ENCODE results near the gene IGSF6. TPM values are rescaled to one million over a fixed set of nuclear protein-coding genes. Genes with fewer than 3 reads are reported as not detected.
A peak's percentile ranks its signal among the peaks of the same experiment; 100 is the strongest.

Gene IGSF6
- total and polyA plus RNA-seq, 2 of the 4 experiments (the other 2 are of a cell fraction): not detected

- Histone ChIP-seq H3K27ac (ENCODE audit: insufficient read depth, low read length) (no peak overlapping the region), H3K36me3 (ENCODE audit: control insufficient read depth, insufficient read depth, low read length) (no peaks in the 10 kb centered on the region), H4K91ac (ENCODE audit: insufficient read depth, low read depth, low read length) (no peak overlapping the region), H3K9ac (ENCODE audit: low read depth, low read length) (no peak overlapping the region), H4K5ac (ENCODE audit: low read depth, low read length) (no peak overlapping the region), H2AFZ (replicated peaks; ENCODE audit: low read length, poor library complexity) (no peak overlapping the region), H3K56ac (ENCODE audit: extremely low read depth, insufficient read depth, low read length) (no peak overlapping the region), H2BK120ac (ENCODE audit: low read depth, low read length) (no peak overlapping the region), H3K18ac (ENCODE audit: low read depth, low read length) (no peak overlapping the region), H3K14ac (replicated peaks; ENCODE audit: low read depth, low read length) (no peak overlapping the region), H4K20me1 (ENCODE audit: insufficient read depth, low read length) (peaks cover 58% of the 10 kb centered on the region), H2BK20ac (ENCODE audit: low read depth, low read length) (no peak overlapping the region), H3K4ac (ENCODE audit: low read depth, low read length) (no peak overlapping the region), H2AK5ac (ENCODE audit: low read depth, low read length) (no peak overlapping the region), H3K4me2 (ENCODE audit: low read depth, low read length) (peak overlapping the region; percentile 34), H3K9me1 (ENCODE audit: insufficient read depth, low read length) (peaks cover 4% of the 10 kb centered on the region; the same call in 1 of the 2 replicates), H3K23ac (ENCODE audit: low read depth, low read length) (peak overlapping the region; percentile 10; the same call in 1 of the 2 replicates), H2BK15ac (ENCODE audit: low read depth, low read length) (no peak overlapping the region), H3K9me3 (ENCODE audit: control insufficient read depth, insufficient read depth, low read length) (no peaks in the 10 kb centered on the region), H3K4me3 (ENCODE audit: insufficient read depth, low read depth, low read length) (no peak overlapping the region), H4K8ac (ENCODE audit: low read depth in 2 of 2, low read length in 2 of 2) (no peak overlapping the region), H2AK9ac (replicated peaks; ENCODE audit: low read depth, low read length, poor library complexity) (no peak overlapping the region), H3K79me1 (ENCODE audit: low read depth in 1 of 2, low read length in 2 of 2) (peaks cover 21 to 64% of the 10 kb centered on the region in 2 experiments; a peak in 3 of 4 replicates), H3K27me3 (ENCODE audit: control insufficient read depth, insufficient read depth, low read length) (no peaks in the 10 kb centered on the region), H2BK5ac (ENCODE audit: low read depth, low read length, poor library complexity, severe bottlenecking) (no peak overlapping the region), H3K4me1 (ENCODE audit: control insufficient read depth, insufficient read depth, low read length) (no peaks in the 10 kb centered on the region; the same call in 1 of the 2 replicates)
- WGBS, 2 experiments (ENCODE audit: extremely low coverage in 2 of 2, insufficient read length in 1 of 2): no CpG with 5 or more reads among the region's 3 CpGs
- ChIA-PET CTCF (interaction anchor here (0.8 kb wide), 1 partner anchor 13 kb away, joined by 3 read pairs; no protein-coding TSS in a partner anchor), POLR2A (ENCODE audit: unreplicated experiment) (no interaction called here)
- DNase-seq (peak; percentile 54), ATAC-seq (ENCODE audit: low read depth) (no peak)
- BruUV-seq (replicated peaks): no TSS peak
- TF ChIP-seq MXI1 (IDR thresholded peaks at IDR 0.05; ENCODE audit: borderline replicate concordance, low read depth, low read length) (no peak), NFE2L2 (IDR thresholded peaks at IDR 0.05; ENCODE audit: low read depth, low read length) (no peak), MAFK (IDR thresholded peaks at IDR 0.05; ENCODE audit: low read depth, low read length) (no peak), CHD1 (IDR thresholded peaks at IDR 0.05; ENCODE audit: low read depth, low read length) (no peak), SMC3 (IDR thresholded peaks at IDR 0.05; ENCODE audit: low read depth, low read length) (no peak), BHLHE40 (IDR thresholded peaks at IDR 0.05; ENCODE audit: low read depth, low read length) (no peak), ELK1 (IDR thresholded peaks at IDR 0.05; ENCODE audit: borderline replicate concordance, low read depth, low read length) (no peak), MAZ (IDR thresholded peaks at IDR 0.05; ENCODE audit: borderline replicate concordance, low read depth, low read length) (no peak), RCOR1 (IDR thresholded peaks at IDR 0.05; ENCODE audit: insufficient replicate concordance, low read length) (no peak), RFX5 (IDR thresholded peaks at IDR 0.05; ENCODE audit: low read depth, low read length) (no peak), CTCF (conservative IDR thresholded peaks at IDR 0.05; ENCODE audit: low read depth, low read length) (no peak), RAD21 (IDR thresholded peaks at IDR 0.05; ENCODE audit: low read length) (no peak), FOS (IDR thresholded peaks at IDR 0.05; ENCODE audit: low read depth, low read length) (no peak), POLR2A (IDR thresholded peaks at IDR 0.05; ENCODE audit: low read depth, low read length) (no peak), CEBPB (IDR thresholded peaks at IDR 0.05; ENCODE audit: low read depth, low read length) (no peak), USF2 (IDR thresholded peaks at IDR 0.05; ENCODE audit: low read depth, low read length) (no peak)
- intact Hi-C loops (cut with micrococcal nuclease): loop anchor here (2.0 kb wide), 1 partner anchor 17 kb away; no protein-coding TSS in a partner anchor
- dilution Hi-C loops (cut with HindIII; ENCODE audit: low sequenced_read_pairs, unreplicated experiment): no loop called here
- in situ Hi-C loops (cut with MboI; ENCODE audit: low sequenced_read_pairs): no loop called here
Measured at GRCh38 chr16:21603928-21604327, 48.5 kb downstream of the IGSF6 start.

Data from IMR-90 (cell line).